Loucy (cell line): ENCODE data around the gene MZB1.

ENCODE experiments used
- CTCF ChIP-seq: fragments of 200-600 bp; sonication (generic); conservative IDR thresholded peaks from 2 replicates; pipeline ENCODE4 v1.5.1; 2014; ENCODE audit warnings: mild to moderate bottlenecking, antibody characterized with exemption, low read length
- EZH2phosphoT487 ChIP-seq: fragments of 200-600 bp; IDR thresholded peaks from 2 replicates; pipeline ENCODE4 v1.6.1; 2018; ENCODE audit warnings: antibody characterized with exemption, mild to moderate bottlenecking, moderate library complexity, borderline replicate concordance

GRCh38 chr5:139387611-139388197, 2.0 kb downstream of the MZB1 start:
- TF ChIP-seq CTCF (no peak), EZH2phosphoT487 (no peak)
